GM19372 (cell line): ENCODE measurements around the gene MKX.
A peak's percentile ranks its signal among the peaks of the same experiment; 100 is the strongest.

Experiments used
- ATAC-seq: cut with Tn5 transposase; IDR thresholded peaks from one replicate; pipeline ENCODE4 v1.9.1; 2021; ENCODE audit warnings: mild to moderate bottlenecking, low read depth, moderate library complexity; ENCODE audit not compliant: unreplicated experiment

The MKX gene

GRCh38 chr10:27742195-27743011, 3.2 kb downstream of the MKX start:
- peak; percentile 91 for ATAC-seq

GRCh38 chr10:27741173-27742091, 4.2 kb downstream of the MKX start:
- ATAC-seq, result no peak

GRCh38 chr10:27736396-27736795, 9.2 kb downstream of the MKX start:
- ATAC-seq, result no peak

GRCh38 chr10:27730041-27730440, 15.6 kb downstream of the MKX start:
- no peak for ATAC-seq

- no peak for ATAC-seq
Observed at GRCh38 chr10:27728338-27728737, 17.3 kb downstream of the MKX start.

- no peak for ATAC-seq
Observed at GRCh38 chr10:27724287-27724686, 21.3 kb downstream of the MKX start.

GRCh38 chr10:27723436-27723835, 22.2 kb downstream of the MKX start:
- no peak for ATAC-seq

GRCh38 chr10:27720529-27720928, 25.1 kb downstream of the MKX start:
- no peak for ATAC-seq

GRCh38 chr10:27719052-27719451, 26.6 kb downstream of the MKX start:
- no peak for ATAC-seq

GRCh38 chr10:27717861-27718260, 27.8 kb downstream of the MKX start:
- ATAC-seq, result no peak

- no peak for ATAC-seq
Observed at GRCh38 chr10:27717224-27717623, 28.4 kb downstream of the MKX start.

- ATAC-seq, result no peak
Observed at GRCh38 chr10:27716521-27716920, 29.1 kb downstream of the MKX start.

- ATAC-seq, result no peak
Observed at GRCh38 chr10:27715505-27715904, 30.1 kb downstream of the MKX start.

- ATAC-seq, result no peak
Observed at GRCh38 chr10:27714349-27714748, 31.3 kb downstream of the MKX start.

GRCh38 chr10:27713941-27714340, 31.7 kb downstream of the MKX start:
- ATAC-seq, result no peak

GRCh38 chr10:27710014-27710413, 35.6 kb downstream of the MKX start:
- no peak for ATAC-seq

GRCh38 chr10:27709304-27709703, 36.3 kb downstream of the MKX start:
- ATAC-seq, result no peak

GRCh38 chr10:27701938-27702537, 43.6 kb downstream of the MKX start:
- no peak for ATAC-seq

GRCh38 chr10:27699776-27700175, 45.8 kb downstream of the MKX start:
- no peak for ATAC-seq

- no peak for ATAC-seq
Observed at GRCh38 chr10:27698961-27699360, 46.7 kb downstream of the MKX start.

GRCh38 chr10:27696466-27696865, 49.2 kb downstream of the MKX start:
- ATAC-seq, result no peak
